A549 (cell line): ENCODE results near the gene PCBP3. TPM values are rescaled to one million over a fixed set of nuclear protein-coding genes. Genes with fewer than 3 reads are reported as not detected.

Experiments
- ATAC-seq, 2 experiments: fragments of 200-7000 bp in 1 of 2; fragments of >200 bp in 1 of 2; cut with Nextera tagmentation in 1 of 2; cut with Tn5 transposase in 1 of 2; 3 replicates each; pipeline versions ENCODE4 v1.8.0 to v1.9.1; 2018 to 2020; ENCODE audit warnings: mild to moderate bottlenecking in 1 of 2, moderate library complexity in 1 of 2
- CTCF ChIA-PET: fragments of 300-600 bp; sonication (Branson Sonifier 250); formaldehyde crosslinking; extraction: SDS; loops from one replicate; lab custom pipeline; 2021; ENCODE audit warnings: antibody characterized with exemption, inconsistent platforms; lab: Yijun Ruan, JAX
- POLR2A ChIA-PET: fragments of 350-600 bp; formaldehyde crosslinking; extraction: SDS; loops from one replicate; lab custom pipeline; 2021; ENCODE audit warnings: antibody characterized with exemption, inconsistent platforms; lab: Yijun Ruan, JAX
- DNase-seq, 2 experiments: peaks; one replicate each; pipeline versions ENCODE4 v3.0.0 to v3.0.0-alpha.2; 2011 to 2016; ENCODE audit warnings: low read depth in 1 of 2, low spot score in 1 of 2
- FAIRE-seq: peaks from 2 replicates; lab custom pipeline; 2011; peaks lifted over from hg19 to GRCh38; lab: Jason Lieb, UNC
- H3K27ac ChIP-seq, 2 experiments: fragments of >200 bp; sonication (Bioruptor Twin); formaldehyde crosslinking; 3 replicates each; pipeline ENCODE4 v1.5.1; 2016 to 2017
- H3K4me1 ChIP-seq: fragments of >200 bp; sonication (Bioruptor Twin); formaldehyde crosslinking; 3 replicates; pipeline ENCODE4 v1.6.1; 2016
- H3K4me2 ChIP-seq: fragments of >200 bp; sonication (Bioruptor Twin); formaldehyde crosslinking; 3 replicates; pipeline ENCODE4 v1.6.1; 2016
- H3K4me3 ChIP-seq: fragments of >200 bp; sonication (Bioruptor Twin); formaldehyde crosslinking; 3 replicates; pipeline ENCODE4 v1.5.1; 2016
- H3K9me3 ChIP-seq: fragments of >200 bp; sonication (Bioruptor Twin); formaldehyde crosslinking; 3 replicates; pipeline ENCODE4 v1.6.1; 2016
- BHLHE40 ChIP-seq: IDR thresholded peaks from 2 replicates; pipeline ENCODE4 v1.6.1; 2012; ENCODE audit warnings: low read depth, low read length, inconsistent platforms
- CBX2 ChIP-seq: fragments of 200-600 bp; sonication (generic); IDR thresholded peaks from 2 replicates; pipeline ENCODE4 v1.6.1; 2016; ENCODE audit warnings: low read depth, mild to moderate bottlenecking, borderline replicate concordance
- CBX8 ChIP-seq: fragments of 200-600 bp; sonication (generic); IDR thresholded peaks from 2 replicates; pipeline ENCODE4 v1.6.1; 2016
- CEBPB ChIP-seq, 2 experiments: fragments of >200 bp in 1 of 2; sonication (Bioruptor Twin) in 1 of 2; formaldehyde crosslinking in 1 of 2; IDR thresholded peaks; 2 replicates each; pipeline ENCODE4 v1.6.1; 2012 to 2016
- CHD2 ChIP-seq: fragments of 150-350 bp; IDR thresholded peaks from 2 replicates; pipeline ENCODE4 v1.6.1; 2014; ENCODE audit warnings: low read length; ENCODE audit not compliant: partially characterized antibody
- CHD4 ChIP-seq: fragments of 200-600 bp; sonication (generic); IDR thresholded peaks from 2 replicates; pipeline ENCODE4 v1.6.1; 2016; ENCODE audit warnings: antibody characterized with exemption, mild to moderate bottlenecking, borderline replicate concordance
- EHF ChIP-seq: fragments of 250-450 bp; sonication (Bioruptor Pico); IDR thresholded peaks from 2 replicates; pipeline ENCODE4 v1.5.0; 2020; ENCODE audit warnings: mild to moderate bottlenecking
- FOSB ChIP-seq: fragments of 250-450 bp; sonication (Bioruptor Pico); IDR thresholded peaks from 2 replicates; pipeline ENCODE4 v1.5.0; 2020; ENCODE audit warnings: mild to moderate bottlenecking, moderate library complexity
- HOXA7 ChIP-seq: fragments of 250-450 bp; sonication (Bioruptor Pico); IDR thresholded peaks from 2 replicates; pipeline ENCODE4 v1.5.0; 2020; ENCODE audit warnings: mild to moderate bottlenecking, moderate library complexity
- HOXB5 ChIP-seq: fragments of 250-450 bp; sonication (Bioruptor Pico); IDR thresholded peaks from 2 replicates; pipeline ENCODE4 v1.5.0; 2020; ENCODE audit warnings: mild to moderate bottlenecking, moderate library complexity
- JUN ChIP-seq, 2 experiments: fragments of >200 bp; sonication (Bioruptor Twin); formaldehyde crosslinking; IDR thresholded peaks; 2 replicates in 1 of 2; 3 replicates in 1 of 2; pipeline ENCODE4 v1.6.1; 2016 to 2017
- MAFK ChIP-seq: fragments of 450-650 bp; IDR thresholded peaks from 2 replicates; pipeline ENCODE4 v1.6.1; 2014; ENCODE audit not compliant: partially characterized antibody
- MYC ChIP-seq: IDR thresholded peaks from 2 replicates; pipeline ENCODE4 v1.6.1; 2012; ENCODE audit warnings: mild to moderate bottlenecking, inconsistent platforms, low read length, improper control_type of control experiment, borderline replicate concordance
- NPAS2 ChIP-seq: fragments of 250-450 bp; sonication (Bioruptor Pico); IDR thresholded peaks from 2 replicates; pipeline ENCODE4 v1.8.0; 2022; ENCODE audit warnings: mild to moderate bottlenecking, moderate library complexity, borderline replicate concordance
- RFX5 ChIP-seq: fragments of 450-650 bp; IDR thresholded peaks from 2 replicates; pipeline ENCODE4 v1.7.1; 2014; ENCODE audit warnings: antibody characterized with exemption, mild to moderate bottlenecking, moderate library complexity
- SREBF2 ChIP-seq: fragments of 450-650 bp; IDR thresholded peaks from 2 replicates; pipeline ENCODE4 v1.6.1; 2014; ENCODE audit warnings: mild to moderate bottlenecking, moderate library complexity
- TFCP2L1 ChIP-seq: fragments of 250-450 bp; sonication (Bioruptor Pico); IDR thresholded peaks from 2 replicates; pipeline ENCODE4 v1.5.0; 2021; ENCODE audit warnings: mild to moderate bottlenecking
- ZC3H11A ChIP-seq: fragments of 450-650 bp; IDR thresholded peaks from 2 replicates; pipeline ENCODE4 v1.6.1; 2014; ENCODE audit warnings: antibody characterized with exemption, mild to moderate bottlenecking
- ZFP36 ChIP-seq: fragments of 450-650 bp; IDR thresholded peaks from 2 replicates; pipeline ENCODE4 v1.6.1; 2014; ENCODE audit warnings: borderline replicate concordance; ENCODE audit not compliant: partially characterized antibody
- ZNF302 ChIP-seq: fragments of 250-450 bp; sonication (Bioruptor Pico); IDR thresholded peaks from 2 replicates; pipeline ENCODE4 v1.9.0; 2021; ENCODE audit warnings: inconsistent platforms, mild to moderate bottlenecking, moderate library complexity
- WGBS: methylation state at CpG from one replicate; pipeline ENCODE4 v1.1.6; 2017; ENCODE audit errors: missing lambda C conversion rate; 5-methylcytosine and 5-hydroxymethylcytosine counted together
- polyA plus RNA-seq, 4 experiments: library from polyadenylated mRNA; depleted of rRNA in 3 of 4; stranded (reverse); fragments of >200 nt; fragmentation: RNase III in 1 of 4; extraction: RNeasy Plus Mini Kit Qiagen cat#74134 plus additional on column Dnase treatment in 1 of 4; gene quantifications; 2 replicates in 3 of 4; 3 replicates in 1 of 4; pipeline ENCODE4 v1.2.3, GENCODE V29; 2011 to 2017
- TF ChIP-seq, protein P1 (sequence below): IDR thresholded peaks from 2 replicates; pipeline ENCODE4 v1.6.1; 2012; ENCODE audit warnings: low read depth, borderline replicate concordance
- TF ChIP-seq, protein P2 (sequence below): IDR thresholded peaks from 2 replicates; pipeline ENCODE4 v1.6.1; 2012
- TF ChIP-seq, protein P3 (sequence below): fragments of 200-600 bp; sonication (generic); IDR thresholded peaks from 2 replicates; pipeline ENCODE4 v1.6.1; 2016; ENCODE audit warnings: antibody characterized with exemption, mild to moderate bottlenecking, moderate library complexity
- TF ChIP-seq, protein P4 (sequence below): fragments of >200 bp; sonication (Bioruptor Twin); formaldehyde crosslinking; IDR thresholded peaks from 3 replicates; pipeline ENCODE4 v1.5.1; 2016
- TF ChIP-seq, protein P5 (sequence below): fragments of 250-450 bp; sonication (Bioruptor Pico); IDR thresholded peaks from 2 replicates; pipeline ENCODE4 v1.5.0; 2021; ENCODE audit warnings: mild to moderate bottlenecking, moderate library complexity, borderline replicate concordance

Gene PCBP3
- polyA plus RNA-seq, 2 of the 4 experiments (the other 2 are of a cell fraction), result 0.30 to 0.34 TPM

DNA sequence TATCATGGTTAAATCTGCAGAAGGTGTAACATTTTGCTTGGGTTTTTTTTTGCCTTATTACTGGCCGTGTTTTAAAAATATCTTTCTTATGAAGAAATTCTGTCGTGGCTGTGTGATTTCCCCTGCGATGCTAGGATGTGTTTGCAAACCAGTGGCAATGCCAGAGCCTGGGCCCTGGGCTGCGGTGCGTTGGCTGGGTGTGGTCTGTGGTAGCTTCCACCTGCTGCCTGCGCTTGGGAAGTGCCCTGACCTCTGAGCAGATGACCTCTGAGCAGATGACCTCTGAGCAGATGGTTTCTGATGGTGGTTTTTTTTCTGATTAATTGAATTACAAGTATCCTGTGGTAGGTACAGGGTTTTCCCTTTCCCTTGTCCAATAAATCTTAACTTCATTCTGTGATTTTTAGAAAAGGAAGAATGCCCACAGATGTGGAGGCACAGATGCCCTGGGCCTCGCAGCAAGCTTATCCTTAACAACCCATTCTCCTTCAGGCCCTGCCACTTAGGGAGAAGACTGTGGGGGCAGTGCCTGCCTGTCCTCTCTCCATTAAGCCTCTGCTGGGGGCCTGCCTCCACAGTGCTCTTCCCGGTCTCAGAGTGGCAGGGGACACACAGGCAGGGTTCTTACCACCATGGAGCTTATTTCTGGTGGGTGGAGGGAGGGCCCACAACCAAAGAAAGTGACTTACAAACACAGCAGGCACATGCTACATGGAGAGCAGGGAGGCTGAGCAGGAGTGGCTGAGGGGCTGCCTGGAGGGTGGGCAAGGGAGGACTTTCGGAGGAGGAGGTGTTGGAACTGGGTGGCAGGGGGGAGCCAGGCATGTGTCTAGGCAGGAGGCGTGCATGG, 81.7 kb downstream of the PCBP3 start (continued):
- TF ChIP-seq BHLHE40, result no peak
- TF ChIP-seq NPAS2 (CRISPR knock-in tag), result no peak
- TF ChIP-seq CHD4, result no peak
- TF ChIP-seq ZC3H11A, result no peak
- TF ChIP-seq, protein P1, sequence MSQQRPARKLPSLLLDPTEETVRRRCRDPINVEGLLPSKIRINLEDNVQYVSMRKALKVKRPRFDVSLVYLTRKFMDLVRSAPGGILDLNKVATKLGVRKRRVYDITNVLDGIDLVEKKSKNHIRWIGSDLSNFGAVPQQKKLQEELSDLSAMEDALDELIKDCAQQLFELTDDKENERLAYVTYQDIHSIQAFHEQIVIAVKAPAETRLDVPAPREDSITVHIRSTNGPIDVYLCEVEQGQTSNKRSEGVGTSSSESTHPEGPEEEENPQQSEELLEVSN, result no peak

DNA sequence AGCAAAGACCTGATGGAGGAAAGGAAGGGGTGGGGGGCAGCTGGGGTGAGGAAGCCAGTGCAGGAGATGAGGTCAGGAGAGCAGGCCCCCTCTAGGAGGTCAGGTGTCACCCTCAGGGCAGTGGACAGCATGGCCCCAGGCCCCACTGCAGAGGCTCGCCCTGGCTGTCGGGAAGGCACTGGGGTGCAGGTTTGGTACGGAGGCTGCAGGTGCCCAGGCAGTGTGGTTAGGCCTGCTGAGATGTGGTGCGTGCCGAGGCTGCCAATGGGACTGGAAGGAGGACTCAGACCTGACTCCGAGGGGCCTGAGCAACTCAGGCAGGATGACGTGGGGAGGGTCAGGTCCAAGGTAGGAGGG, 82.3 kb downstream of the PCBP3 start:
- FAIRE-seq (no peak), DNase-seq (no peak), ATAC-seq (no peak)
- POLR2A ChIA-PET, result no interaction called here
- no peaks in the 10 kb centered on the region for H3K9me3 ChIP-seq
- 77% methylated on average over 7 of the region's 7 CpGs for WGBS
- H3K4me2 ChIP-seq, result no peak overlapping the region
- H3K27ac ChIP-seq, result no peak overlapping the region
- CTCF ChIA-PET, result interaction anchor here (1.2 kb wide), 1 partner anchor 27 kb away, joined by 3 read pairs; no protein-coding TSS in a partner anchor
- TF ChIP-seq, protein P1, result no peak
- no peak for TF ChIP-seq CEBPB (IDR thresholded peaks at IDR 0.05)
- no peak for TF ChIP-seq CBX2
- no peak for TF ChIP-seq BHLHE40
- TF ChIP-seq, protein P2, sequence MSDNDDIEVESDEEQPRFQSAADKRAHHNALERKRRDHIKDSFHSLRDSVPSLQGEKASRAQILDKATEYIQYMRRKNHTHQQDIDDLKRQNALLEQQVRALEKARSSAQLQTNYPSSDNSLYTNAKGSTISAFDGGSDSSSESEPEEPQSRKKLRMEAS, result no peak
- no peak for TF ChIP-seq RFX5
- TF ChIP-seq HOXB5 (CRISPR knock-in tag), result no peak
- TF ChIP-seq SREBF2, result no peak
- no peak for TF ChIP-seq HOXA7 (CRISPR knock-in tag)
- no peak for TF ChIP-seq EHF (CRISPR knock-in tag)
- no peak for TF ChIP-seq FOSB (CRISPR knock-in tag)
- TF ChIP-seq, protein P3, sequence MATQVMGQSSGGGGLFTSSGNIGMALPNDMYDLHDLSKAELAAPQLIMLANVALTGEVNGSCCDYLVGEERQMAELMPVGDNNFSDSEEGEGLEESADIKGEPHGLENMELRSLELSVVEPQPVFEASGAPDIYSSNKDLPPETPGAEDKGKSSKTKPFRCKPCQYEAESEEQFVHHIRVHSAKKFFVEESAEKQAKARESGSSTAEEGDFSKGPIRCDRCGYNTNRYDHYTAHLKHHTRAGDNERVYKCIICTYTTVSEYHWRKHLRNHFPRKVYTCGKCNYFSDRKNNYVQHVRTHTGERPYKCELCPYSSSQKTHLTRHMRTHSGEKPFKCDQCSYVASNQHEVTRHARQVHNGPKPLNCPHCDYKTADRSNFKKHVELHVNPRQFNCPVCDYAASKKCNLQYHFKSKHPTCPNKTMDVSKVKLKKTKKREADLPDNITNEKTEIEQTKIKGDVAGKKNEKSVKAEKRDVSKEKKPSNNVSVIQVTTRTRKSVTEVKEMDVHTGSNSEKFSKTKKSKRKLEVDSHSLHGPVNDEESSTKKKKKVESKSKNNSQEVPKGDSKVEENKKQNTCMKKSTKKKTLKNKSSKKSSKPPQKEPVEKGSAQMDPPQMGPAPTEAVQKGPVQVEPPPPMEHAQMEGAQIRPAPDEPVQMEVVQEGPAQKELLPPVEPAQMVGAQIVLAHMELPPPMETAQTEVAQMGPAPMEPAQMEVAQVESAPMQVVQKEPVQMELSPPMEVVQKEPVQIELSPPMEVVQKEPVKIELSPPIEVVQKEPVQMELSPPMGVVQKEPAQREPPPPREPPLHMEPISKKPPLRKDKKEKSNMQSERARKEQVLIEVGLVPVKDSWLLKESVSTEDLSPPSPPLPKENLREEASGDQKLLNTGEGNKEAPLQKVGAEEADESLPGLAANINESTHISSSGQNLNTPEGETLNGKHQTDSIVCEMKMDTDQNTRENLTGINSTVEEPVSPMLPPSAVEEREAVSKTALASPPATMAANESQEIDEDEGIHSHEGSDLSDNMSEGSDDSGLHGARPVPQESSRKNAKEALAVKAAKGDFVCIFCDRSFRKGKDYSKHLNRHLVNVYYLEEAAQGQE, result no peak
- no peak for TF ChIP-seq ZFP36
- no peak for TF ChIP-seq CHD2
- TF ChIP-seq MAFK, result no peak
- TF ChIP-seq ZC3H11A, result no peak
- TF ChIP-seq TFCP2L1 (CRISPR knock-in tag), result no peak
- no peak for TF ChIP-seq CBX8
- H3K4me3 ChIP-seq, result no peak overlapping the region
- no peaks in the 10 kb centered on the region for H3K4me1 ChIP-seq

DNA sequence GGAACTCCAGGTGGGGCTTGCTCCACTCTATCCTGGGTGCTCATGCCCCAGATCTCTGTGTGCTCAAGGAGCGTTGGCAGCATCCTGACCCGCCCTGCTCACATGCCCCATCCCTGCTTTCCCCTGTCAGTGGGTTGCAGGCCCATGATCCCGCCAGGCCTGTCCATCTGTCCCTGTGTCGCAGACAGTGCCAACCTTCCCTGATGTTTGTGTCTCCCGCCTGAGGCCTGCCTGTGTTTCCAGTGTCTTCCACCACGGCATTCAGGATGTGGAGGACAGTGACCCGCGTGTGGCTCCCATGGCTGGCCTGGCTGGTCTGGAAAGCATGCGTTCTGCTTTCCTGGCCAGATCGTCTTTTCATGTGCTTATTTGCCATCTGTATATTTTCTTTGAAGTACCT, 82.9 kb downstream of the PCBP3 start:
- no peak overlapping the region for H3K27ac ChIP-seq
- POLR2A ChIA-PET, result no interaction called here
- DNase-seq (no peak), FAIRE-seq (no peak), ATAC-seq (no peak)
- H3K9me3 ChIP-seq, result no peaks in the 10 kb centered on the region
- H3K4me3 ChIP-seq, result no peak overlapping the region
- H3K4me2 ChIP-seq, result no peak overlapping the region
- WGBS, result 75% methylated on average over 9 of the region's 10 CpGs
- no peaks in the 10 kb centered on the region for H3K4me1 ChIP-seq
- CTCF ChIA-PET, result no interaction called here
- TF ChIP-seq CEBPB (IDR thresholded peaks at IDR 0.05) (no peak), RFX5 (no peak), HOXB5 (CRISPR knock-in tag) (no peak), MYC (no peak), CBX2 (no peak), ZNF302 (no peak), JUN (IDR thresholded peaks at IDR 0.05) (no peak), CHD2 (no peak), MAFK (no peak), CHD4 (no peak), ZFP36 (no peak)
- TF ChIP-seq, protein P4, sequence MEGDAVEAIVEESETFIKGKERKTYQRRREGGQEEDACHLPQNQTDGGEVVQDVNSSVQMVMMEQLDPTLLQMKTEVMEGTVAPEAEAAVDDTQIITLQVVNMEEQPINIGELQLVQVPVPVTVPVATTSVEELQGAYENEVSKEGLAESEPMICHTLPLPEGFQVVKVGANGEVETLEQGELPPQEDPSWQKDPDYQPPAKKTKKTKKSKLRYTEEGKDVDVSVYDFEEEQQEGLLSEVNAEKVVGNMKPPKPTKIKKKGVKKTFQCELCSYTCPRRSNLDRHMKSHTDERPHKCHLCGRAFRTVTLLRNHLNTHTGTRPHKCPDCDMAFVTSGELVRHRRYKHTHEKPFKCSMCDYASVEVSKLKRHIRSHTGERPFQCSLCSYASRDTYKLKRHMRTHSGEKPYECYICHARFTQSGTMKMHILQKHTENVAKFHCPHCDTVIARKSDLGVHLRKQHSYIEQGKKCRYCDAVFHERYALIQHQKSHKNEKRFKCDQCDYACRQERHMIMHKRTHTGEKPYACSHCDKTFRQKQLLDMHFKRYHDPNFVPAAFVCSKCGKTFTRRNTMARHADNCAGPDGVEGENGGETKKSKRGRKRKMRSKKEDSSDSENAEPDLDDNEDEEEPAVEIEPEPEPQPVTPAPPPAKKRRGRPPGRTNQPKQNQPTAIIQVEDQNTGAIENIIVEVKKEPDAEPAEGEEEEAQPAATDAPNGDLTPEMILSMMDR, result no peak
- TF ChIP-seq, protein P5, sequence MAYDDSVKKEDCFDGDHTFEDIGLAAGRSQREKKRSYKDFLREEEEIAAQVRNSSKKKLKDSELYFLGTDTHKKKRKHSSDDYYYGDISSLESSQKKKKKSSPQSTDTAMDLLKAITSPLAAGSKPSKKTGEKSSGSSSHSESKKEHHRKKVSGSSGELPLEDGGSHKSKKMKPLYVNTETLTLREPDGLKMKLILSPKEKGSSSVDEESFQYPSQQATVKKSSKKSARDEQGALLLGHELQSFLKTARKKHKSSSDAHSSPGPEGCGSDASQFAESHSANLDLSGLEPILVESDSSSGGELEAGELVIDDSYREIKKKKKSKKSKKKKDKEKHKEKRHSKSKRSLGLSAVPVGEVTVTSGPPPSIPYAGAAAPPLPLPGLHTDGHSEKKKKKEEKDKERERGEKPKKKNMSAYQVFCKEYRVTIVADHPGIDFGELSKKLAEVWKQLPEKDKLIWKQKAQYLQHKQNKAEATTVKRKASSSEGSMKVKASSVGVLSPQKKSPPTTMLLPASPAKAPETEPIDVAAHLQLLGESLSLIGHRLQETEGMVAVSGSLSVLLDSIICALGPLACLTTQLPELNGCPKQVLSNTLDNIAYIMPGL (CRISPR knock-in tag), result no peak
